Psoas muscle (tissue), 8 donors: ENCODE results near the gene DCDC1. TPM values are rescaled to one million over a fixed set of nuclear protein-coding genes. Genes with fewer than 3 reads are reported as not detected.

Experiments
- ATAC-seq, 4 donors: fragments of 200-7000 bp; cut with Tn5 transposase; one replicate each; pipeline ENCODE4 v1.9.1; 2020; ENCODE audit warnings: moderate library complexity in 3 of 4, mild to moderate bottlenecking in 2 of 4
- DNase-seq, 2 donors: peaks; one replicate each; pipeline ENCODE4 v3.0.0-alpha.2; 2020
- H3K27ac ChIP-seq: fragments of 200-600 bp; one replicate; pipeline ENCODE4 v1.8.0; 2022
- H3K27me3 ChIP-seq, 3 donors: fragments of 200-600 bp in 1 of 3; one replicate each; pipeline versions ENCODE4 v1.6.1 to v1.8.0; 2013 to 2022; ENCODE audit warnings: low read length in 2 of 3, mild to moderate bottlenecking in 2 of 3, moderate library complexity in 1 of 3; ENCODE audit not compliant: insufficient read depth in 3 of 3
- H3K36me3 ChIP-seq, 2 donors: fragments of 200-600 bp in 1 of 2; one replicate each; pipeline versions ENCODE4 v1.6.1 to v1.8.0; 2013 to 2022; ENCODE audit warnings: low read depth in 1 of 2, mild to moderate bottlenecking in 1 of 2, moderate library complexity in 1 of 2; ENCODE audit not compliant: insufficient read depth in 1 of 2
- H3K4me1 ChIP-seq: fragments of 200-600 bp; one replicate; pipeline ENCODE4 v1.8.0; 2022
- H3K4me3 ChIP-seq: fragments of 200-600 bp; one replicate; pipeline ENCODE4 v1.8.0; 2022; ENCODE audit warnings: mild to moderate bottlenecking
- H3K9me3 ChIP-seq: fragments of 200-600 bp; one replicate; pipeline ENCODE4 v1.8.0; 2022
- CTCF ChIP-seq: fragments of 200-600 bp; IDR thresholded peaks from one replicate; pipeline ENCODE4 v1.8.0; 2022; ENCODE audit warnings: antibody characterized with exemption
- WGBS, 3 donors: extraction: QIAGEN DNeasy Blood & Tissue Kit; methylation state at CpG; one replicate each; pipeline versions ENCODE4 v1.1.6 to v1.1.7; 2013; 5-methylcytosine and 5-hydroxymethylcytosine counted together
- intact Hi-C, 2 donors: fragments of 100-400 bp; cut with DNase I; formaldehyde crosslinking; loops; one replicate each; pipeline versions ENCODE4 v1.11.0 to v1.14.2; 2022
- polyA plus RNA-seq, 3 donors: library from polyadenylated mRNA; stranded (reverse); fragments of 200-250 nt; gene quantifications; one replicate each; pipeline ENCODE4 v1.2.3, GENCODE V29; 2013
- total RNA-seq, 4 donors: library from RNA; stranded (reverse); fragmentation: NEBNext Ultra II Directional in 2 of 4; extraction: Animal tissue kit (Norgen Biotek cat#: 25700) in 2 of 4; gene quantifications; one replicate each; pipeline versions ENCODE4 v1.2.1 to v1.2.4, GENCODE V29; 2021 to 2023
- donor health status: healthy with polysubstance abuse.
- donor health status: DM: no; HTN: no; CAD: no; lungs with moderate emphysema.
- donor health status: Bipolar disorder and iron deficiency.
- donor health status: healthy.
- donor health status: DM: yes; HTN: yes; CAD: no.
- donor health status: DM: no; HTN: no; CAD: no.
- donor health status: DM: no; HTN: no; CAD: no.
- donor health status: DM: yes; HTN: yes; CAD: no.

The DCDC1 gene
- total and polyA plus RNA-seq, 7 donors = not detected

- ATAC-seq = no peak
- intact Hi-C loops = no loop called here
- WGBS, 3 donors = 62 to 65% (median 64%) methylated on average over 6 of the region's 6 CpGs
These were observed 430.7 kb downstream of the DCDC1 start for GRCh38 chr11:30938810-30939209.

DNA sequence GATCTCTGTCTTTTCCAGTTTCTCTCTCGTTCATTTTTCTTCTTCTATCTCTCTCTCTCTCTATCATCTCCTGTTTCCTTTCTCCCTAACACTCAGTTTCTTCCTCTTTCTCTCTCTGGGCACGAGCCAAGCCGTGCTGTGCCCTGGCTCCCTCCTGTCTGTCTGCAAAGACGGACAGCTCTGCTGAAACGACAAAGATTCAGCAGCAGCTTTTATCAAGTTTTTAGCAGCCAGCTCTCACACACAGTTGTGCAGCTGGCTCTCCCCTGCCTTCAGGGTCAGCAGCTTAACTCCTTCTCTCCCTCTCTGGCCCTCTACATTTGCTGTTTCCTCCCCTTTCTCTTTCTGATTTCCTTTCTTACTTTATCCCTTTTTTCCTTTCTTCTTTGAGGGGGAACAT is 431.4 kb downstream of the DCDC1 start:
- no peak for ATAC-seq
- Histone ChIP-seq H3K9me3 (no peaks in the 10 kb centered on the region), H3K36me3 (no peaks in the 10 kb centered on the region), H3K4me3 (no peak overlapping the region), H3K27me3 (no peaks in the 10 kb centered on the region), H3K4me1 (no peaks in the 10 kb centered on the region), H3K27ac (no peak overlapping the region)
- DNase-seq = no peak
- WGBS, 3 donors = 23 to 31% (median 23%) methylated on average over 5 of the region's 5 CpGs
- intact Hi-C loops = no loop called here
- no peak for TF ChIP-seq CTCF

More at GRCh38 chr11:30938810-30939209, 430.7 kb downstream of the DCDC1 start:
- no peaks in the 10 kb centered on the region for H3K9me3 ChIP-seq
- H3K4me1 ChIP-seq = no peaks in the 10 kb centered on the region
- no peaks in the 10 kb centered on the region for H3K27me3 ChIP-seq
- no peak for DNase-seq
- no peak overlapping the region for H3K27ac ChIP-seq
- H3K36me3 ChIP-seq = no peaks in the 10 kb centered on the region
- H3K4me3 ChIP-seq = no peak overlapping the region
- TF ChIP-seq CTCF = no peak

DNA sequence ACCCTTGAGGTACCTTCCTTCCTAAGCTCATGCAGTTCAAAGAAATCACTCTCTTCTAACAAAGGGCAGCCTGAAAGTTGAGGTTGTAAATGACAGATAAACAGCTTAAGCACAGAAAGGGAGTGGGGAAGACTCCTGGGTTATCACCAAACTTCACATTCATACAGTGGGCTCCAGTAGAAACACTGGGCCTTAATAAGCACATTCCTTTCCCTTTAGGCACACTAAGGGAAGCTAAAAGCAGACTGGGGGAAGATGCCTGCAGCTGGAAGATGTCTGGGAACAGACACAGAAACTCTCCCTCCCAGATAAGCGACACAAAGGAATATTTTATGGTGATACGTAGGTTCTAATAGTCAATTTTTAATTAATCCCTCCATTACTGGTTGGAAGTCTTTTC is 433.0 kb downstream of the DCDC1 start:
- no peak for DNase-seq
- no peak overlapping the region for H3K4me3 ChIP-seq
- TF ChIP-seq CTCF = no peak
- no peaks in the 10 kb centered on the region for H3K9me3 ChIP-seq
- intact Hi-C loops = no loop called here
- H3K27me3 ChIP-seq = no peaks in the 10 kb centered on the region
- H3K27ac ChIP-seq = no peak overlapping the region
- no peaks in the 10 kb centered on the region for H3K4me1 ChIP-seq
- no peaks in the 10 kb centered on the region for H3K36me3 ChIP-seq
- ATAC-seq = no peak
- WGBS, 3 donors = 61 to 74% (median 68%) methylated on average over 2 of the region's 2 CpGs

GRCh38 chr11:30935861-30936260 is 433.7 kb downstream of the DCDC1 start:
- H3K27me3 ChIP-seq = no peaks in the 10 kb centered on the region
- H3K36me3 ChIP-seq = no peaks in the 10 kb centered on the region
- no peak for TF ChIP-seq CTCF
- H3K4me3 ChIP-seq = no peak overlapping the region
- no peaks in the 10 kb centered on the region for H3K4me1 ChIP-seq
- no peak for ATAC-seq
- whole genome bisulfite sequencing, 3 donors = 79 to 94% (median 86%) methylated on average over 2 of the region's 2 CpGs
- H3K9me3 ChIP-seq = no peaks in the 10 kb centered on the region
- intact Hi-C loops = no loop called here
- DNase-seq = no peak
- no peak overlapping the region for H3K27ac ChIP-seq

- no peak for TF ChIP-seq CTCF
- DNase-seq (no peak), ATAC-seq (no peak)
- no peak overlapping the region for H3K27ac ChIP-seq
- no peaks in the 10 kb centered on the region for H3K36me3 ChIP-seq
- no peaks in the 10 kb centered on the region for H3K9me3 ChIP-seq
- H3K4me1 ChIP-seq = no peaks in the 10 kb centered on the region
- 83 to 88% (median 86%) methylated on average over 3 of the region's 3 CpGs for WGBS, 3 donors
- intact Hi-C loops = no loop called here
- no peak overlapping the region for H3K4me3 ChIP-seq
- no peaks in the 10 kb centered on the region for H3K27me3 ChIP-seq
These were observed 443.4 kb downstream of the DCDC1 start for GRCh38 chr11:30926130-30926529.
